NCI-H345 (cell line): ENCODE data around the gene ZNF638.

Source experiments
- DNase-seq: peaks from one replicate; lab custom pipeline; 2025; lab: John Stamatoyannopoulos, UW

ZNF638 gene

DNA sequence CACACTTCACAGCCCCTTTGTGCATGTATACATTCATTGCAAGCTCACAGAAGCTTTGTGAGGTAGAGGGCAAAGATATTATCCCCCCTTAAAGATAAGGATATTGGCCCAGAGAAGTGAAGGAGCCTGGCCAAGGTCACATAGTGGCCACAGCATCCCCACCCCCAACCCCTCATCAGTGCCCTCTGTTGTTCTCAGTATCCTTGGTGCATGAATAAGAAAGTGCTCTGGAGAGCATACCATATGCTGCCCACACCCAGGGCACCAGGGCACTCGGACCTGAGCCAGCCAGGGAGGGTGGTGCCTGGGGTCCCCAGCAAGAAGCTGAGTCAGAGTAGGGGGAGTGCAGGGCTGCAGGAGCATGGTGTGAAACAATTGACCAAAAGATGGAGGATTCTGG, 125.0 kb downstream of the ZNF638 start:
- no peak for DNase-seq

DNA sequence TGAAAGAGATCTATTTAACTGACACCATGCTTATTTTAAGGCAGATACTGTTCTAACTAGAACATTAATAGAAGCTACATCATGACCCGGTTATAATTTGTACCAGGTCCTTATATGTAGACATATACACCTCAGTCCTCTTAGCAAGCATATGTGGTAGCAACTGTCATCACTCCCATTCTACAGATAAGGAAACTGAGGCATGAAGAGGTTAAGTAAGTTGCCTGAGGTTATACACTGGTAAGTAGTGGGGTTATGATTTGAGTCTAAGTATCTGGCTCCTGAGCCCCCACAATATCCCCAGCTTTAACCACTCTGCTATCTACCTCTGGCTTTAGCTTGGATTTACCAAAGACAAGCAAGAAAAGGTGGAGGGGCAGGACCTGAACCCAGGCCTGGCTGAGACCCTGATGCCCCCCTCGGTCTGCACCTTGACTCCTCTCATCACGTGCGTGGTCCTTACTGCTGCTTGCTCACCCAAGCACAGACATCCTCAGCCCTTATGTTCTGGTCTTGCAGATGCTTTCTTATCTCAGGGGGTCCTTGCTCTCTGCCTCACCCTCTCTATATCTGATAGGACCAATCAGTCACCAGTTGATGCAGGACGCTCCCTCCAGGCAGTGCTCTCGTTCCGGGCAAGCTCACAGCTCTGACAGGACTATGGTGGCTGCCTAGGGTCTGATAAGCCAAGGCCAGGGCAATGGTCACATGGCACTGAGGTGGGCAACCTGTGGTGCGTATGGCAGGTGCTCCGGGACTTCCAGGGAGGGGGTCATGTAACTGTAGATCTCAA, 125.7 kb downstream of the ZNF638 start:
- no peak for DNase-seq

DNA sequence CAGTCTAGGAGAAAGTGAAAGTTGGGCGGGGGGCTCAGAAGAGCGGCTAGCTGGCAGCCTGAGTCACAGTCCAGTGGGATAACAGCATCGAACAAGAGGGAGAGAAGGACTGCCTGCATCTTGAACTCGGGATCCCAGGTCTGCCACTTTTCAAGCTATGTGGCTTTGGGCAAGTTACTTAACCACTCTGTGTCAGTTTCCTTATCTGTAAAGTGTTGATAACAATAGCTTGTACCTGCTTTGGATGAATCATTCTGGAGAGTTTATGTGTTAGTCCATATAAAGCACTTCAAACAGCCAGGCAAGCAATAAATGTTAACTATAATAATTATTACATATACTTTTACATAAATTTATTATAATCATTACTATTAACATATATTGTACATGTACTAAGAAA, 126.3 kb downstream of the ZNF638 start:
- no peak for DNase-seq

DNA sequence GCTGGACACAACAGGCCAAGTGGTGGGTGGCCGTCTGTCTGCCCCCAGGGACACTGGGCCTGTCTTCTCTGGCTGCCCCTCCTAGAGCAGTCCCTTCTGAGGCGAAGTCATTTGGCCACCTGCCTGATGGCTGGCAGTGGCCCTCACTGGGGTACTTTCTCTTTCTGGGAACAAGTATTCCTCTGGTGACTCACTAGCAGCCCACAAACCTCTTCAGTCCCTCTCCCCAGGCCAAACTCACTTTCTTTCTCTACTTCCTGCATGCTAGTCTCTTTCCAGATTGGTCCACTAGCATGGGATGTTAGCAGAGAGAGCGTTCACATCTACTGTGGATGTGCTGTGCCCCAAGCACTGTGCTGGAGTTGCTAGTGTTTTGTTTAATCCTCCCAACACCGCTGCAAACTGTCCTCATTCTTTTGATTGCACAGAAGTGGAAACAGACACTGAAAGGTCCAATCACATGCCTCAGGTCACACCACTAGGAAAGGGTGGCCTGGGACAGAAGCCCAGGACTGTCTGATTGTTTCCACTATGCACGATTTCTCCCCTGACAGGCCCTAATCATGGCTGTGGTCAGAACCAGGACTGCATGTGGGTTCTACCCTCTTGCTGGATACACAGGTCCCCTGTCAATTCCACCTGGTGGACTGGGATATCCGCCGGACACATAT, 127.0 kb downstream of the ZNF638 start:
- no peak for DNase-seq

DNA sequence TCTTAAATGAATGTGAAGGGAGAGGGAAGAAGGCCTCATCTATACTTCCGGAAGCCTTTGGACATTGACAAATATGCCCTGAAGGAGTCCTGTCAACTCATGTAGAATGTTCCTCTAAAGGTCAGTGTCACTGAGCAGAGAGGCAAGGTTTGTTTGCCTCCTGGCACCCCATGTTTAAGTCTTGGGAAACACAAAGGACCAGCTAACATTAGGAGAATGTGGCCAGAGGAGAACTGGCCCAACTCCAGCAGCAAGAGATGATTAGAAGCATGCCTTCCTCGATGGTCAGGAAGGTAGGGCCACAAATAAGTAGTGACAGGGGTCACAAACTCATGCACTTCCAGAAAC, 127.5 kb downstream of the ZNF638 start:
- no peak for DNase-seq

DNA sequence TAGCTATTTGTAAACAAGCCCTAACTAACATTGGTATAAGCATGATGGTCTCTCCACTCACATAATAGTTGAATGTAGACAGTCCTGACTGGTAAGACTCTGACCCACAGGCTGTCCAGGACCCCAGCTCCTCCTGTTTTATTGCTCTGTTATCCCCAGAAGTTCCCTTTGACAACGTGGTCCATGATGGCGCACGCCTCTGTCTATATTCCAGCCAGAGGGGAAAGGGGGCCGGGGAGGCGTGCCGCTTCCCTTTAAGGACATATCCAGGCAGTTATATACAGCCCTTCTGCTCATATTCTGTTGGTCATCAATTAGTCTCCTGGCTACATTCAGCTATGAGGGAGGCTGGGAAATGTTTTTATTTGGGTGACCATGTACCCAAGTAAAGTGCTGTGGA, 128.5 kb downstream of the ZNF638 start:
- no peak for DNase-seq

DNA sequence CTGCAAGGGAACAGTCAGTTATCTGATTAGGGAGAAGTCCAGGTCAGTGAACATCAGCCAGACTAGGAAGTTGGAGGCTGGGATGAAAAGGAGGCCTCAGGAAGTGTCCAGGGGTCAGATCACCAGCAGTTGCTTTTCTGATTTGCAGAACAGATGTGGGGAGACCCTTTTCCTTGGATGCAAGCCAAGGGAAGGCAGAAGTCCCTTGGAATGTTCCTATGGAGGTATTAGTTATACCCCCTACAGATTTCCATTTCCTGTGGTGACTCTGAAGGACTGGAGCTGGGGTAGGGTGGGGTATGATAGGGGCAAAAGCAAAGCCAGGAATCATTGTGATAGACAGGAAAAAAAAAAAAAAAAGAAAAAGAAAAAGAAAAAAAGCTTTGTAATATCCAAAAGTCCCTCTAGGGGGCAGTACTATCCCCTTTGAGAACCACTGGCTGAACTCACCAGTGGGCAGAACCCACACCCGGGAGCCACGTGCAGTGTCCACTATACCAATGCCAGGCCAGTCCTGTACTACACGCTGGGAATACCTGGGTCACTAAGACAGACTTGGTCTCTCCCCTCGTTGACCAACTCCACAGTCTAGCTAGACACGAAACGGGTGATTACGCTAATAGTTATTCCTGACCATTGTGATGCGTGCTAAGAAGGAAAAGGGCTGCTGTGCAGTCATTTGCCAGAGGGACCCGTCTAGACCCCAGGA, 129.2 kb downstream of the ZNF638 start:
- no peak for DNase-seq

DNA sequence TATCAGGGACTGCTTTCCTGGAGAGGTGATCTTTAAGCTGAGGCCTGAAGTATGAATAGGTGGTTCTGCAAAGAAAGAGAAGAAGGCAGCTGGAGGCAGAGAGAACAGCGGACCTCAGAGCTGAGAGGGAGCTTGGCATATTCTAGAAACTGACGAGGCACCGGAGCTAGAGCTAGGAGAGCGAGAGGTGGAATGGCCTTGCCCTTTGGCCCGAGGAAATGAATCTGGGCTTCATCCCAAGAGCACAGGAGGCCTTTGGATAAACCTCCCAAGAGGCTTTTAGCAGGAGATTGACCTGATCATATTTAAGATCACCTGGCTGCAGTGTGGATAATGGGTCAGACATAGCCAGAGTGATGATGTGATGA, 129.7 kb downstream of the ZNF638 start:
- DNase-seq = no peak

DNA sequence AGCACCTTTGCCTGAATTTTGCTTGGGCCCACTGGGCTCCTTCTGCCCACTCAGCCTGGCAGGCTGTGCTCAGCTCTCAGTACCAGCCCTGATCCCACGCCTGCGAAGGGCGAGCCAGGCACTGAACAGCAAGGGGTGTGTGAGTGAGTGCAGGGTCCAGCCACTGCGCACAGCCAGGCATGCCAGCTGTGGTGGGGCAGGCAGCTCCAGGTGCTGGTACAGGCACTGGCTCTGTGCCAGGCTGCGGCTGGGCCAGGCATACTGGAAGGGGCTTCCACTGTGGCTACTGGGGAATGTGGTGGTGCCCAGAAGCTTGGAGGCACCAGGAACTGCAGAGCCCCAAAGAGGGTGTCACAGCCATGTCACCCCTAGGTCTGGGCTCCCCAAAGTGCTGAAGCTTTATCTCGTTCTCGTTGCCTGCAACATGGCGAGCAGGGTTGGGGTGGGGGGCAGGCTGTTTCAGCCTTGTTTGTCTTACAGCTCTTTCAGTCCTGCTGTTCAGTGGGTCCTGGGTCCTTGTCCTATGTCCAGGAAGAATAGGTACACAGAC, 130.5 kb downstream of the ZNF638 start:
- DNase-seq = no peak

DNA sequence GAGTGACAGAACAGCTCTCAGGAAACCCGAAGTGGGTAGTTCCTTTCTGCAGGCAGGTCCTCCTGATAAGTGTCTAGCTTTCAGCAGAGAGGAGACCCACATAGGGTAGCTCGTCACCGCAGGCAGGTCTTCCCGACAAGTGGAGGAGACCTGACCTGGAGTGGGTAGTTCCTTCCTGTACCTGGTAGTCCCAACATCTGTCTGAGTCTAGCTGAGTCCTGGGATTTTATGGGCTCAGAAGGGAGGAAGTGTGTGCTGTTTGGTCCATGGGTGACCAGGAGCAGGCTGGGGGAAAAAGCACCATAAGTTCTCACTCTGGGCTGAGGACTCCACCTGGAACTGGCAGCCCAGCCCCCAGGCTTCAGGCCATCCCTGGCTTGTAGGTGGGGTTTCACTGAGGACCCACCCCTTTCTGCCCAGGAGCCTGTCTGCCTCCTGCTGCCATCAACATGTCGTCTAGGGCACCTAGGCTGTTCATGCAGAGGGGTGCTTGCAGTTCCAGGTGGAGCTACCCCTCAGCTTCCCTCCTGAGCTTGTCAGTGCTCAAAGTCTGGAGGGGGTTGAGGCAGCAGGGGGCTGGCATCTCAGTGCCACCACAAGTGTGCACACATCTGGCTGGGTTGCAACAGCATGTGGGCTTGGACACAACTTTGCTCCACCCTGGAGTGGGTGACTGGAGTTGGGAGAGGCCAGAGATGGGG, 131.2 kb downstream of the ZNF638 start:
- DNase-seq = no peak

DNA sequence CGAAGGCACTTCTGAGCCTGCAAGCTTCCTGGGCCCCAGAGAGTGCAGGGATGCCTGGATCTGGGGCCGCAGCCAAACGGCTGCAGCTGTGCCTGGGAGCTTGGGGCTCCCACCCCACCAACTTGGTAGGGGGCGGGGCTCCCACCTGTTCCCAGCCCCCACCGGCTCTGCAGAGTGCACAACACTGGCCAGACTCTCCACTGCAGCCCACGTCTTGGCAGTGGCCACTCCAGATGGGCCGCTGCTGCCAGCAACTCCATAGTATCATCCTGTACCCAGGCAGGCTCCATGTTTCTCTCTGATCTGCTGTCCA, 131.7 kb downstream of the ZNF638 start:
- DNase-seq = no peak

DNA sequence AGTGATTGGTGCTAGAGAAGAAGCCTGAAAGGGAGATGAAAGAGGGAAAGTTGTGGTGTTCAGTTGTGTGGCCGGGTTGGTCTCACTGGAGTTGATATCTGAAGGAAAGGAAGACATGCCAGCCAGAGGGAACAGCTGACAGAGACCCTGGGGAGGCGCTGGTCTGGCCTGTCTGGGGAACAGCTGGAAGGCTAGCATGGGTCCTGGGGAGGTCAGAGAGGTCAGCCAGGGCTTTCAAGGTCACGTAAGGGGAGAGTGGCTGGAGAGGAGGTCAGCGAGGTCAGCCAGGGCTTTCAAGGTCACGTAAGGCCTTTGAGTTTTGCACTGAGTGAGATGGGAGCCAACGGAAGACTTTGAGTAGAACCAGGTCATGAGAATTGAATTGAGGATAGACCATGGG, 132.8 kb downstream of the ZNF638 start:
- no peak for DNase-seq

DNA sequence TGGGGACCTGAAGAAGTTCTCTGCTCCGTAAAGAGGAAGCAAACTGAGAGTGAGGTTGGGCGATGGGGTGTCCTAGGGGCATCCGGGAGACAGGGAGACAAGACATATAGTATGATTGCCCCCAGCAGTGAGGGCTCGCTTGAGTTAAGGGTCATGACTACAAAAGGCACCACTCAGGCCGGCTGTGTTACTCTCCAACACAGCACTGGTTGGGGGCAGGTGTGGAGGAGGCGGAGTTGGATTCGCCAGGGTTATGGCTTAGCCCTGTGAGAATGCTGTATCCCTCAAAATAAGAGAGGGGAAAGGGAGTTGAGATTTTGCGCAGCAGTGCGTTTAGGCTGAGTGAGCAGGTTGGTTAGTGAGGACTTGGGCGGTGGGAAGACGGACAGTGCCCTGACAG, 133.8 kb downstream of the ZNF638 start:
- DNase-seq = no peak

DNA sequence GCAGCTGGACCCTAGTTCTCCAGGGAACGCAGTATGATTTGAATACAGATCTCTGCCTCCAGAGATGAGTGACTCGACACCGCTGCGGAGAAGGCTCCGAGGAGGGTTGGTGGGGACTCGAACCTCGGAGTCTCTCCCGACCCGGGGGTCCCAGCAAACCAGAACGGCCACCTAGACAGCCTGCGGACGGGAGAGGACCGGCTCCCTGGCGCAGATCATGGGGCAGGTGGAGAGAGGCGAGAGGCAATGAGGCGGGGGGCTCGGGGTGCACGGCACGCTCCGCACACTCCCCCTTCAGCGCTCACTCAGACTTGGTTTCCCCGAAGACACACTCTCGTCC, 134.3 kb downstream of the ZNF638 start:
- DNase-seq = no peak

DNA sequence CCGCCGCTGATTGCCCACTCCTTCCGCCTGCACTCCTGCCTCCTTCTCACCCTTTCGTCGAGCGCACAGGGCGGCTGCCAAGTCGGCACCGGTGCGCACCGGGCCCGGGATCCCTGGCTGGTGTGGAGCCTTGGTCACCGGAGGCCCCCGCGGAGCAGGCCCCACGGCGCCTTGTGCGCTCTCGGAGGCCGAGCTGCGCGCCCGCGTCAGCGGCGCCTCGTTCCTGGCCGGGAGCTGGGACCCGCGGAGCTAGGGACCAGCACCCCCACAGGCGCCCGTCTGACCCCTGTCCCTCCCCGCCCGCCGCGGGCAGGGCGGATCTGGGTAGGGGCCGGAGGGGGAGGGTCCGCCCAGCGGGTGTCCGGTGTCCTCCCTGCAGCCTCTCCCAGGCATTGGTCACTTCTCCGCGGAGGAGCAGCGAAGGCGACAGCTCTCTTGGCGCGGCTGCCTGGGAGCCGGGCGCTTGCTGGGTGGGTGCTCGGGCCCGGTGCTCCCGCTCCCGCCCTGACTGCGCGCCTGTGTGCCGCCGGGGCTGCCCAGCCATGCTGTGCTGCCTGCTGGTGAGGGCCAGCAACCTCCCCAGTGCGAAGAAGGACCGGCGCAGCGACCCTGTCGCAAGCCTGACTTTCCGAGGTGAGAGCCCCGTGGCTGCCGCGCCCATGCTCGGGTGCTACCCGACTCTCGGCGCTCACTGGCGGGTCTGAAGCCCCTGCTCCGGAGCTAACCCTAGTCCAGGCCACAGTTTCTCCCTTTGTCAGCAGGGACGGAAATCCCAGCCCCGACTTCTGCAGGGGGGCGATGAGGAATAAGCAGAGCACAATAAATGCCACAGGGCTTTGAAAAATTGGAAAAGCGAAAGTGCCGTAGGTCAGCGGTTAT, 135.0 kb downstream of the ZNF638 start:
- peak; percentile 23 for DNase-seq

DNA sequence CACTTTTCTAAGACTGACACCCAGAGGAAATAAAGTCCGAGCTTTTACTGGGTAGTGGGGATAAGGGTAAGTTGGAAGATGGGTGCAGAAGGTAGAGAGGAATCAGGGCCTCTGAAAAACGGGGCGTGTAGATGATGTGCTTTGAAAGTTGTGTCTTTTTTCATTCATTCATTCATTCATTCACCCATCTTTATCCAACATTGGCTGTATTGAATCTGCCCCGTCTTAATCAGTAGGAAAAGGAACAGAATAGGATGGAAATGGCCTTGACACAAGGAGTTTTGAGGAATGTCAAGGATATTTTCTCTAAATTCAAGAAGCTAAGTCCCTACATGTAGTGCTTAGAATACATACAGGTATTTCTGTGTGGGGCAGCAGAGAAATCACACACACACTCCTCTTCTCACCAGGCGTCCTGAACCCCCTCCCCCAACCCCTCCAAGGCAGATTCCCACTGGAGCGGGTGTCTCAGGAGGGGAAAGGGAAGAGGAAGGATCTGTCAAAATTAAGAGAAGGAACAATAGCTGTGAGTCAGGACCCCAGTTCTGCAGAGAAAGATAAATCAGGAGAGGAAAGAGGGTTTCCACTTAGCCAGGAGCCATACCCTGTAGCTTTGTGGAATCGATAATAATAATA, 135.7 kb downstream of the ZNF638 start:
- DNase-seq = no peak

DNA sequence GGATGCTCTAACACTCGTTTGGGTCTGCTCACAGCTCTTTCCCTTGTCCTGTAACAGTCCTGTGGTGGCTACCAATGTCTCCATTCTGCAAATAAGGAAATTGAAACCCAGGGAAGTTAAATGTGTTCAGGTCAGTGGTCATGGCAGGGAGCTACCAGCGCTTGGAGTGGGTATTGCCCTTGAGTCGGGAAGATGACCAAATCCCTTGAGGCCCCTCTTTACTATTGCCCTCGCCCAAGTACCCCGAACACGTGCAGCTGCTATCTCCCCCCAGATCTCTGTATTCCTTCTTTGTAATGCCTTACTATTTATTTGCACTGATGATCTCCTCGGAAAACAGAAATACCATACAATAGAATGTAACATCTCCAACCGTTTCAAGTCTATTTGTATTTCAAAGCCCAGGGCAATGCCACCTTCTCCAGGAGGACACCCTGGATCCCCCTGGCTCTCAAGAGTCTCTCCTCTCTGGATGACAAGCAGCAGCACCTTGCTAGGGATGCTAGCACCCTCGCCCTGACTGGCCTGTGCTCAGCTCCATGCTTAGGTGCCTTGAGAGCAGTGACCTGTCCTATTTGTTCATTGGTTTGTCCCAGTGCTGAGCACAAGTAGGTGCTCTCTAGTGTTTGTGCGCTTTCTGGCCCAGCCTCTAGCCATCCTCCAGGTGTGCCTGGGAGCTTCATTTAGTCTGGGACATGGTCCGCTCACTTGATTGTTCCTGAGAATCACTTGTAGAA, 136.9 kb downstream of the ZNF638 start:
- DNase-seq = no peak

DNA sequence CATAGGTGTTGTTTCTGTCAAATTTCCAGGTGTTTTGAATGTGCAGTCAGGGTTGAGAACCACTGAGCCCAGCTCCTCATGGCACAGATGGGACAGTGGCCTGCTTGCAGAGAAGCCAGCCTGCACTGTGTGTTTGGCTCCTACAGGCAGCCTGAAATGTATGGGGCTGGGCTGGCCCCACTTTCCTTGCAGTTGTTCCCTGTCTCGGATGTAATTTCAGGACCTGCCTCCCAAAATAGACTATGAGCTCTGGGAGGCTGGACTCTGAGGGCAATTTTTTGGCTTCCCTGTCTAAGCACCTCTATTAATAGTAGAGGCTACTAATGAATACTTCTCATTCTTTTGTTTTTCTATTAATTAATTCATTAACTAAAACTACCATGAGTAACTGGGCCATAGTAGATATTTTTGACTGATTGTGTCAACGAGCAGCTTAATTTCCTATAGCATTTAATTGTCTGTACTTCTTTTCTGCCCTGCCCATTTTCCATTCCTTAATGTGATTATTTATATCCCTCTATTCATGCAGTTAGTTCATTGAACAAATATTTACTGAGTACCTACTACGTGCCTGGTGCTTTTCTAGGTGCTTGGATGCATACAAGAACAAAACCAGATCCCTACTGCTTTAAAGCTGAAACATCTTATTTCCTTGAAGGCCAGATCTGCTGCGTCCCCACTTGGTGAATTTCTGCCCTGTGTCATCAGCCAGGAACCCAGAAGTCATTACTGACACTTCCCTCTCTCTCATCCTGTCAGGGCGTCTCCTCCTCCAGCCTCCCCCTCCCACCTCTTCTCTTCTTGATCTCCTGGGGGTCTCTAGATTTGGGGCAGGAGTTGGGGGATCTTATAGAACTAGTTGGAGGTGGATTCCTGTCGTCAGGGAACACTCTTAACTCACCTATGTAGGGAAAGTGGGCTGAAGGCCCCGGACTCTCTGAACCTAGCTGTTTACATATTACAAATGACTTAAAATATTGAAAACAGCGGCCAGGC, 138.1 kb downstream of the ZNF638 start:
- no peak for DNase-seq

DNA sequence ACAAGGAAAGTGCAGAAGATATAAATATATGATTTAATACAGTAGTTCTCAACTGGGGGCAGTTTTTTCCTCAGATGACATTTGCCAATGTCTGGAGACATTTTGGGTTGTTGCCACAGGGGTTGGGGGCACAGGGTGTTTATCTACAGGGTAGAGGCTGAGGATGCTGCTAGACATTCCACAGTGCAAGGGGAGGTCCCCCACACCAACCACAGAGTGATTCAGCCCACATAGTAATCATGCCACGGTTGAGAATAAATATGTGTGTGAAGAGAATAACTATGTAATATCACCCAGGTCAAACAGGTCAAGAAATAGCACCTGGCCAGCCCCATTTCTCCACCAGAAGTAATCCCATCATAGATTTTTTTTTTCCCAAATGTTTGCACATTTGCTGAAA, 139.7 kb downstream of the ZNF638 start:
- DNase-seq = no peak
